HG03521 (cell line): ENCODE data around the gene FAM110C.
"Not testable (repeated sequence)": the region's sequence is repeated elsewhere in the genome, so short reads cannot be mapped to it uniquely, and the experiment has no call there.

ENCODE experiments used
- ATAC-seq: cut with Tn5 transposase; IDR thresholded peaks from one replicate; pipeline ENCODE4 v1.9.1; 2021; ENCODE audit warnings: mild to moderate bottlenecking, moderate library complexity; ENCODE audit not compliant: unreplicated experiment

Gene FAM110C, protein sequence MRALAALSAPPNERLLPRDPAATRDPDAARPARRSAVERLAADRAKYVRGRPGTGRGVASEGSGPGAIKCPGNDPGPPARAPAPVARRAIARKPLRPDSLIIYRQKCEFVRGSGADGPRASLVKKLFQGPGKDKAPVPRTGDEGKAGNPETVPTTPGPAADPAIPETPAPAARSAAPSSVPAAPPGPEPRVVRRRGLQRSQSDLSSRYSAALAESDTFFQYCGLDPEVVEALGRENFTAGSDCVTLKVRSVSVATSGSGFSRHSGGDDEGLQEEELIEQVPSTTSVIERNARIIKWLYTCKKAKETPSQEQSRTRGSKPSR

DNA sequence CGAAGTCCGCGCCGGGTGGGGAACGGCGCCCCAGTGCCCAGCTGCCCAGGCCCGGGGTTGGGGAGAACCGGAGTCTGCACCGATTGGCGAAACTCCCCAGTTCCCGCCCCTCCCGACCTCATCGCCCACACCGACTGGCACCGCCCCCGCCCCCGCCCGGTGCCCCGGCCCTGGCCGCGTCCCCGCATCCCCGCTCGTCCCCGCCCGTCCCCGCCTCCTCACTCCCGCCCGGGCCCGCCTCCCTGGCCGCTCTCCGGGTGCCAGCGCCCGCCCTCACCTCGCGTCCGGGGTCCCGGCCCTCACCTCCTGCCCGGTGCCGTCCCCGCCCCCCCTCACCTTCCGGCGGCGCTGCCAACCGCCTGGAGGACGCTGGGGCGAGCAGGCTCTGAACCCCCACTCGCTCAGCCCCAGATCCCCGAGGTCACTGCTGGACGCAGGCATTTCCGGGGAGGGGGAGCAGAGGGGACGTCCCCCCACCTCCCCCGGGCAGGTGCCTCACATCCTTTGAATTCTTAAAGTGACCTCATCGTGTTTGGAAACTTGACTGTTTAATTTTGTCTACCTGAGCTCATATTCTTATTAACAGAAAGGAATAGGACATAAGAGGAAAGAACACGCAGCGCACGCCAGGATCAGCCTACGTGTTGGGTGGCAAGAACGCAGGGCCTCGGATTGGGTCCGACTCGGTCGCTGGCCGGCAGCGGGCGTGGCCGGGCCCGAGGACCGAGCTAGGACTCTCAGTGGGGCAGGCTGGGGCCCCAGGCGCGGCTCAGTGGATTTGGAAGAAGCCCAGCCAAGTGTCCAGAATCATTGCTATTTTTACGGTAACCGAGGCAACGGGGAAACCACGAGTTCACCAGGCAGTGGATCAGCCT, at the start of gene FAM110C:
Gene FAM110C (minus strand): TSS at position 35 of the 875 bp plus-strand sequence. CDS start 120 bp downstream, outside the sequence.
- no peak for ATAC-seq

DNA sequence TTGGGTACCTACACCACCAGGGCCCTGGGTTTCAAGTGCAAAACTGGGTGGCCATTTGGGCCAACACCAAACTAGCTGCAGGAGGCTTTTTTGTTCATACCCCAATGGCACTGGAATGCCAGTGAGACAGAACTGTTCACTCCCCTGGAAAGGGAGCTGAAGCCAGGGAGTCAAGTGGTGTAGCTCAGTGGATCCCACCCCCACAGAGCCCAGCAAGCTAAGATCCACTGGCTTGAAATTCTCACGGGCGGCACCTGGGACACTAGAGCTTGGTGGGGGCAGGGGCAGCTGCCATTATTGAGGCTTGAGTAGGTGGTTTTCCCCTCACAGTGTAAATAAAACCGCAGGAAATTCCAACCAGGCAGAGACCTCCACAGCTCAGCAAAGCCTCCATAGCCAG, 46.0 kb upstream of the FAM110C start:
- no peak for ATAC-seq

DNA sequence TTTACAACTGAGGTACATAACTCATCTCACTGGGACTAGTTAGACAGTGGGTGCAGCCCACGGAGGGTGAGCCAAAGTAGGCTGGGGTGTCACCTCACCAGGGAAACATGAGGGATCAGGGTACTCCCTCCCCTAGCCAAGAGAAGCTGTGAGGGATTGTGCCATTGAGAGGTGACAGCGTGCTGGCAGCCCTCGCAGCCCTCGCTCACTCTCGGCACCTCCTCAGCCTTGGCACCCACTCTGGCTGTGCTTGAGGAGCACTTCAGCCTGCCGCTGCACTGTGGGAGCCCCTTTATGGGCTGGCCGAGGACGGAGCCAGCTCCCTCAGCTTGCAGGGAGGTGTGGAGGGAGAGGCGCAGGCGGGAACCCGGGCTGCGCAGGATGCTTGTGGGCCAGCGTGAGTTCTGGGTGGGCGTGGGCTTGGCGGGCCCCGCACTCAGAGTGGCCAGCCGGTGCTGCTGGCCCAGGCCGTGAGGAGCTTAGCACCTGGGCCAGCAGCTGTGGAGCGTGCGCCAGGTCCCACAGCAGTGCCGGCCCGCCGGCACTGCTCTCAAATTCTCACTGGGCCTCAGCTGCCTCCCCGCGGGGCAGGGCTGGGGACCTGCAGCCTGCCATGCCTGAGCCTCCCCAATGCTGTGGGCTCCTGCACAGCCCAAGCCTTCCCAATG, 44.5 kb upstream of the FAM110C start:
- ATAC-seq, result no peak

DNA sequence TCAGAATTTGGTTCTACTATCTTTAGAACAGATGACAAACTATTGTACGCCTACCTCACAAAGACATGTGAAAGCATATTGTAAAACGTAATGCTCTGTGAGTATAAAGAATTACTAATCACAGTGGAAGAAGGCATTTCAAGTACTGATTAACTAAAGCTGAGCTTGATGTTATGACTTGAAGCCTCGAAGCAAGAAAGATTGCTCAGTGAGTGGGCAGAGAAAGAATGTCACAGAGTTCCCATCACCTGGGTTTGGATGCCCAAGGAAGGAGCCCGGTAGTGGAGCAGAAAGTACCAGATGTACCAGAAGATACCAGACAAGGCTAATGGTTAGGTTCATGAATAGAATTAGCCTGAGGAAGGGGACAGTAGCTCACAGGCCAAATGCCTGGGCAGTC, 39.5 kb upstream of the FAM110C start:
- ATAC-seq, result no peak

DNA sequence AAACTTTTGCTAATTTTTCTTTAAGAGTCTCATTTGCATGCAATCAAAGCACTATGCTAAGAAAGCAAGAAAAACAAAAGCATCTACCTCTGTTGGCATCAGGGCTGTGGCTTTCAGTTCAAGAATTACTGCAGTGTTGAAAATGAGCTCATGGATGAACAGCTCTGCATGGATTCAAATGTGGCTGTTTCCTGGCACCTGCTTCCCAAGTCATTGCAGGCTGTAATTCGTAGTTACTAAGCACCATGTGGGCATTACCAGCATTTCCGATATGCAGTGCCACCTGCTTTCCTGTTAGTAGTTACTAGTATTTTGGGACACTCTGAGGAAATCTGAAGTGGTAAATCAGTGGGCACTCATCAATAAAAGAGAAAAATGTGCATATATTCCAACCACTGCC, 37.8 kb upstream of the FAM110C start:
- no peak for ATAC-seq

DNA sequence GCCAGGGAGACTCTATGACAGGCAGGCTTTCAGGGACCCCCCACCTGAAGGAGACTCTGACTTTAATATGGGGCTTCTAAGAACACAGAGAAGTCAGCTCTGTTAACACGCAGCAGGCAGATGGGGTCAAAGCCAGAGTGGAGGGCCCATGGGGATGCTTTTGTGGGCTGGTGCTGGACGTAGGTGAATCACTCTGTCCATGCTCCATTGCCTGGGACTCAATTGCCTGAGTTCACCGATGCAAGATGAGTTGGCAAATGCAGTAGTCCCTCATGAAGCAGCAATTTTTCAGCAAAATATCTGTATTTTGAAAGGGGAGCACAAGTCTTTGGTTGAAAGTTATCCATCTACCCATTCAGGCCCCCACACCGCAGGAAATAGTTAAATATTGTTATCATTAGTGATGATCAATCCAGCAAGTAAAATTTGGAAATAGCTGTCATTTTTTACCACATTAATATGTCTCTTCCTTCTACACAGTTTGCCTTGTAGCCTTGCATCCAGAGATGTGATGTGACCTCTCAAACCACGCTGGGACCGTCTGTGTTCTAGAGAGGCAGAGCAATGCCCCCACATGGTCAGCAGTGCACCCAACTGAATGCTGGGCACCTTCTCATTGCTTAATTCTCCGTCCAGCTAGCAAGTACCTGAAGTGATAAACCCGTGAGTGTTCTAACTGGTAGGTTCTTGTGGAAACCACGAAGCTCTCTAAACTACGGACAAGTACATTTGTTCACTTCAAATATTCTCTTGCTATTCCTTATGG, 34.8 kb upstream of the FAM110C start:
- ATAC-seq, result no peak

DNA sequence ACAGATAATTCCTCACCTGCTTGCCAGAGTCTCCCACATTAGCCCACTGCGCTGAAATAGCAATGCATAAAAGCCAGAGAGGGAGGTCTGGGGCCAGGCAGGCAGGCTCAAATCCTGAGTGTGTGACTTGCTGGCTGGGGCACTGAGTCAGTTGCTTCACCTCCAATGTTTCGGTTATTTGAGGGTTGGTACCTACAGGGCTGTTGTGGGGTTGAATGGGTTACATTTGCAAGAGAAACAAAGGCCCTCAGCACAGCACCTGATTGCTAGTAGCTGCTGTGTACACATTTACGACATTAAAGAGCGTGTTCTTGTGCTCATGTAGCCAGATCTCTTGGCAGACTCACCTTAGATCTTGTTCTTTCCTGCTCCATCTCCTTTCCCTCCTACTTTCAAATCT, 34.1 kb upstream of the FAM110C start:
- no peak for ATAC-seq

DNA sequence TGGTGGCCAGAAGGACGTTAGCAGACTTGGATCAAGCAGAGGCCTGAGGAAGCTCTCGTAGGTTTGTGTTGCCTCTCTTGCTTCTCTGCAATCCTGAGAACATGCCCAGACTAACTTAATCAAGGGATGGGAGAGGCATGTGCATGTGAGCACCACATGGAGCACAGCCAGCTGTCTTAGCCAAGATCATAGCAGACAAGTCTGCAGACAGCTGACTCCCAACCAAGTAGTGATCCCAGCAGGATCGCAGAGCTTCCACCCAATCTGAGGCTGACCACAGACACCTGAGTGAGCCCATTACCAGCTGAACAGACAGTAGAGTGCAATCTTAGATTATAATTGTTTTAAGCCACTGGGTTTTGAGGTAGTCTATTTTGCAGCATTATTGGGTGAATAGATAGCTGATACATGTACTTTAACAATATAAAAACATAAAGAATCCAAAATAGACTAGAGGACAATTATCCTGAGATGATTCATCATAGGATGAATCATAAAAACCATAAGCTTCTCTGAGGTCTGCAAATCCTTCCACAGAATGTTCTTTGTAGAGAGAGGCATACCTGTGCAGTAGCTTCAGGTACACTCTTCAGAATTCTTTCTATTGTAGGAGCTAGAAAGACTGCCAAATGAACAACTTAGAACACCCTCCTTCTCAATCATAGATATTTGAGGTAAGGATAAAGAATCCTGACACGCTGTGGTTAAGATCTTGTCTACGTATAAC, 25.2 kb upstream of the FAM110C start:
- no peak for ATAC-seq

DNA sequence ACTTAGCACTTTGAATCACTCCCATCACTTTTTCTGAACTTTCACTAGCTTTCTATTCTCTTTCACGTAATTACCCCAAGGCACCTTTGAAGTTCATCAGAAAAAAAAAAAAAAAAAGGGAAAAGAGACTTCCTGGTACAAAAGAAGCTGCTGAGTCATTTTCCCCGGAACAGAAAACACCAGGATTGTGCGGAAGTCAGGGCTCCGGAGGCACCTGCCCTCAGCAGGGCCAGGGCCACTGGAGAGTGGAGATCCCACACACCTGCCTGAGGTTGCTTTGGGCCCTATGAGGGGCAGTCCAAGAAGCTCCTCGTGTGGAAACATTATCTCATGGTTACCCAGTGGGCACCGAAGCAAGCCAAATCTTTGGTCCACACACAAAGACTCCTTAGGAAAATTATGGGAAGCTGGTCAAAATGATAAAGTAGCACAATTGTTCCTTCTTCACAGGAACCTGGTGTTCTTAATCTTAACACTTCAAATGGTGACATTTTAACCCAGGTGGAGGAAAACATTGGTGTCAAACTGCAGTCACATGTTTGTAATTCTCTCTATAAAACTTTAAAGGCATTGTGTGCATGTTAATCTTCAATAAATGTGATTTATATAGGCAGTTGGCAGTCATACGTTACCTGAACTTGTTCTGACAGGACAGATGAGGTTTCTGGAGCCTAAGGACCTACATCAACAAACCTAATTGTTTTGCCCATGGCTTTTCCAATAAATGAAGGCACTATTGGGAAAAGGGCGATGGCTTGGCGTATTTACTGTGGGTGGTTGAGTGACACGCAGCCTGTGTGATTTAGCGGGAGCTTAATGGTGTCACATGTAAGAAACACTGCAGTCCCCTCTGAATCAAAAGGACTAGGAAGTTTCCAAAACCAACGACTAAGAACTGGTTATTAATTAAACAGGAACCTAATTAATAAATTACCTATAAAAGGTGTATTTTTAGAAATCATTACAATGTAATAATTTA, 23.4 kb upstream of the FAM110C start:
- ATAC-seq, result no peak

DNA sequence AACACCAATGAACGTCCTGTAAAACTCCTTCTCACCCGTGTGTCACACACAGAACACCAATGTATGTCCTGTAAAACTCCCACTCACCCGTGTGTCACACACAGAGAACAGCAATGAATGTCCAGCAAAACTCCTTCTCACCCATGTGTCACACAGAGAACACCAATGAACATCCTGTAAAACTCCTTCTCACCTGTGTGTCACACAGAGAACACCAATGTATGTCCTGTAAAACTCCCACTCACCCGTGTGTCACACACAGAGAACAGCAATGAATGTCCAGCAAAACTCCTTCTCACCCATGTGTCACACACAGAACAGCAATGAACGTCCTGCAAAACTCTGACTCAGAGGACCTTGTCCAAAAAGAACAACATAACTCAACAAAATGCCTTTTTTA, 22.3 kb upstream of the FAM110C start:
- ATAC-seq, result not testable (repeated sequence)

DNA sequence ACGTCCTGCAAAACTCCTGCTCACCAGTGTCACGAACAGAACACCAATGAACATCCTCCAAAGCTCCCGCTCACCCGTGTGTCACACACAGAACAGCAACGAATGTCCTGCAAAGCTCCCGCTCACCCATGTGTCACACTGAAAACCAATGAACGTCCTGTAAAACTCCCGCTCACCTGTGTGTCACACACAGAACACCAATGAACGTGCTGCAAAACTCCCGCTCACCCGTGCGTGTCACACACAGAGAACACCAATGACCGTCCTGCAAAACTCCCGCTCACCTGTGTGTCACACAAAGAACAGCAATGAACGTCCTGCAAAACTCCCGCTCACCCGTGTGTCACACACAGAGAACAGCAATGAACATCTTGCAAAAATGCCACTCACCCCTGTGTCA, 20.5 kb upstream of the FAM110C start:
- no peak for ATAC-seq

DNA sequence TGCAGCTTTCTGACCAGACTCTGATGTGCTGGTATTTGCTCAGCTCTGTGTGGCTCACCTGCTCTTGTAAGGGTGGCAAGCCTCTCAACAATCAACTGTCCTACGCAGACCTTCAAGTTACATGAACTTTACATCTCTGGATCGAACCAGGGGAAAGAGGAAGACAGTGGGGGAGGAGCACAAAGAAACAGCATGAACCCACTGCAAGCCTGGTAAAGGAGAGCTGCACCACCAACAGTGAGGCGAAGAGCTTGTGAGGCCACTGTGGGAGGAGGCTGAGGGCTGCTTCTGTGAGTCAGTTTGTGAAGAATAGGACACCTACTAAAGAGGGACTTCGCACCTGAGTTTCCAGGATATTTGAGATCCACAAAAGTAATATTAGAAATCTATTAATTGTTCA, 18.8 kb upstream of the FAM110C start:
- no peak for ATAC-seq

DNA sequence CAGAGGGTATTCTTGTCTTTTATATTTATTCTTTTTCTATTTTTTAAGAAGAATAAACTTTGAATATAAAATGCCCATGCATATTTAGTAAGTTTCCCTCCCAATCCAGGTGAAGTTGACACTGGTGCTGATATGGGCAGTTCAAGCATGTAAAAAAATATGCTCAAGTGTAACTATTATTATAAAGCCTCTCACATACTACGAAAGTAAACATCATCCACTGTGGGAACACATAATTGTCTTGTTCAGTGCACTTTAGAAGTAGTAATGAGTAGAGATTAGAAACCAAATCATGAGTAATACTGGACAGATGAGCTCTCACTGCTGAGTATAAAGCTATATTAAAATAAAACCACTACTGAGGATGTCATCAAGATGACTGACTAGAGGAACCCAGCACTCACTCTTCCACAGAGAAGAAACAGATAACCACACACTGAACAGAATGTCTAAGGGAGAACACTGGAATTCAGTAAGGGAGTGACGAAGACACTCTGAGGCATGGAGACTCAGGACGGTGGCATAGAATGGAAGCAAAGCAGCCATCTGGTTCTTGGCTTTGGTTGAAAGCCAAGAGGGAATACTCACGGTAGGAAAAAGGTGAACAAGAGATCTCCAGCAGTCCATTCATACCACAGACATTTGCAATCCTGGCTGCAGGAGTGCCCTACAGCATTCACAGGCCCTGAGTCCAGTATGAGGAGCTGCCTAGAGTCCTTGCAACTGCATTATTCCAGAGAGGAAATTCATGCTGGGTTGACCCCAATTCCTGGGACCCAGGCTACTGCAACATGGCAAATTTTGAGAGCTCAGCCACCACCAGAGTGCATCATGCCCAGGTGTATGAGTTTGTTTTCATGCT, 9.5 kb upstream of the FAM110C start:
- no peak for ATAC-seq

DNA sequence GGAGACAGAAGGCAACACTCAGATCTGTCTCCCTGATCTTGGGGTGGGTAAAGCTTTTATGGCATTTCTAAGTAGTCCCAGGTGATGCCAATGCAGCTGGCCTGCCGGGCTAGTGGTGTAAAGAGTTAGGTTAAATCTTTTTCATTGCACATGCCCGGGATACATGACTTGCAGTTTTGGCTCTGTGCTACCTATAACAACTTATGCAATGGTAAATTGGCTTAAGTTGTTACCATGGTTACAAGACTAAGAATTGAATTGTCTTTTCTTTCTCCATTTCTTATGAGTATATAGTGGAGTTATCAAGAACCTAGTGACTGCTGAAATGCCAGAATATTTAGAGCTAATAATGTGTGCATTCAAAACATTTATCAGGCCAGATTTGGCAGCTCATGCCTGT, 5.3 kb upstream of the FAM110C start:
- no peak for ATAC-seq

DNA sequence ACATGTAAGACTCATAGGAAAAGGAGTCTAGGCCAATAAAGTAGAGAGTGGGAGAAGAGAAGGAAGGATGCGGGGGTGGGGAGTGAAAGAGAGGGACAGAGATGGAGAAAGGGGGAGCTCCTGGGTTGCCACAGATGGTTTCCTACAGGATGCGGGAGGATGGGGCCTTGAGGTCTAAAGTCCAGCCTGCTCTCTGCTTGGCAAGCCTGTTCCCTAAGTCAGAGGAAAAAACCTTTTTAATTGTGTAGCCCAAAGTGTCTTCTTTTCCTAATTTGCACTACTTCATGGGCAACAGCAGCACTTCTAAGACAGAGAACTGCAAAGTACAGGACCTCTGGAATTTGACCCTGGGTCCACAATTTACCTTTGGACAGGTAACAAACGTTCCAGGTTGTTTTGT, 1.4 kb upstream of the FAM110C start:
- no peak for ATAC-seq

DNA sequence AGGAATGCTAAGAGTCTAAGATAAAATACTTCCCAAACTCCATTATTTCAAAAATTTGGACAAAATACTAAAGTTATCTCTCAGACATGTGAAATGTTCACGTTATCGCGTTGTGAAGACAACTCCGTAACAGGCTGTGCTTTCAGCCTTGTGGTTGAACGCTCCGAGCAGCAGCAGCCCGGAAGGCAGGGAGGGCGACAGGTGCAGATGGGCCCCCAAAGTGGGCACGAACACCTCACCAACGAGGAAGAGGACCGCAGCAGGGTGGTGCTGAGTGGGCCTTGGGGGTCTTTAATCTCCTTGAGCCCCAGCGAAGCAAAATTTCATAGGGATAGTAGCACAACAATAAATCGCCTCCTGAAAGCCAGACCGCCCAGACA, 1.0 kb upstream of the FAM110C start:
- no peak for ATAC-seq

DNA sequence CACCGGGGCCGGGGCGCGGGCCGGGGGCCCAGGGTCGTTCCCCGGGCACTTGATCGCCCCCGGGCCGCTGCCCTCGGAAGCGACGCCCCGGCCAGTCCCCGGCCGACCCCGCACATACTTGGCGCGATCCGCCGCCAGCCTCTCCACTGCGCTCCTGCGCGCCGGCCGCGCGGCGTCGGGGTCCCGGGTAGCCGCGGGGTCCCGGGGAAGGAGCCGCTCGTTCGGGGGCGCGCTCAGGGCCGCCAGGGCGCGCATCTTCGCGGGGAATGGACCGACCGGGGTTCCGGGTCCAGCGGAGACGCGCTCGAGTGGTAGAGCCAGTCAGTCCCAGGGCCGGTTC, 204 bp downstream of the FAM110C start:
- ATAC-seq, result no peak

DNA sequence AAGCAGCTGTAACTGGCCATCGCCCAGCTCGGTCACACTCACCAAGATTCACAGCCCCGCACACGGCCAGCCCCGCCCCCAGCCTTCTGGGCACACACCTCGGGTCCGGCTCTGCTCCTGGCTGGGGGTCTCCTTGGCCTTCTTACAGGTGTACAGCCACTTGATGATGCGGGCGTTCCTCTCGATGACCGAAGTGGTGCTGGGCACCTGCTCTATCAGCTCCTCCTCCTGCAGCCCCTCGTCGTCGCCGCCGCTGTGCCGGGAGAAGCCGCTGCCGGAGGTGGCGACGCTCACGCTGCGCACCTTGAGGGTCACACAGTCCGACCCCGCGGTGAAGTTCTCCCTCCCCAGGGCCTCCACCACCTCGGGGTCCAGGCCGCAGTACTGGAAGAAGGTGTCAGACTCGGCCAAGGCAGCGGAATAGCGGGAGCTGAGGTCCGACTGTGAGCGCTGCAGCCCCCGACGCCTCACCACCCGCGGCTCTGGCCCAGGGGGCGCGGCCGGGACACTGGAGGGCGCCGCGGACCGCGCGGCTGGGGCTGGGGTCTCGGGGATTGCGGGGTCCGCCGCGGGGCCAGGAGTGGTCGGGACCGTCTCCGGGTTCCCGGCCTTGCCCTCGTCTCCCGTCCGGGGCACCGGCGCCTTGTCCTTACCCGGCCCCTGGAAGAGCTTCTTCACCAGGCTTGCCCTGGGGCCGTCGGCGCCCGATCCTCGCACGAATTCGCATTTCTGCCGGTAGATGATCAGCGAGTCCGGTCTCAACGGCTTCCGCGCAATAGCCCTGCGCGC, 769 bp downstream of the FAM110C start:
- ATAC-seq, result no peak
